ENCODE results near the gene ORM1. TPM values are rescaled to one million over a fixed set of nuclear protein-coding genes. Genes with fewer than 3 reads are reported as not detected.

ORM1 gene
- total RNA-seq, 1 experiment from 2014 or later = not detected

- Mint-ChIP-seq H3K4me3 (ENCODE audit: unreplicated experiment) (no peak overlapping the region), H3K9me3 (ENCODE audit: unreplicated experiment) (no peaks in the 10 kb centered on the region), H3K27ac (ENCODE audit: low read depth, unreplicated experiment) (no peak overlapping the region), H3K27me3 (ENCODE audit: insufficient read depth, unreplicated experiment) (no peaks in the 10 kb centered on the region), H3K4me1 (ENCODE audit: insufficient read depth, unreplicated experiment) (peaks cover 49% of the 10 kb centered on the region), H3K36me3 (ENCODE audit: insufficient read depth, unreplicated experiment) (no peaks in the 10 kb centered on the region)
- CTCF ChIA-PET = interaction anchor here (0.6 to 2.0 kb wide), 5 partner anchors 9 to 217 kb away, joined by 3 to 7 read pairs (median 4); partner anchors contain the start of gene COL27A1
- DNase-seq (ENCODE audit: unreplicated experiment) = no peak
- intact Hi-C loops (cut with micrococcal nuclease) = no loop called here
- POLR2A ChIA-PET = no interaction called here
- no TSS peak for BruUV-seq (replicated peaks)
- TF ChIP-seq CTCF (IDR thresholded peaks at IDR 0.05; ENCODE audit: unreplicated experiment) = no peak
Observed at GRCh38 chr9:114280636-114281472, 42.0 kb upstream of the ORM1 start.

- DNase-seq (ENCODE audit: unreplicated experiment) = no peak
- Mint-ChIP-seq H3K36me3 (ENCODE audit: insufficient read depth, unreplicated experiment) (no peaks in the 10 kb centered on the region), H3K9me3 (ENCODE audit: unreplicated experiment) (no peaks in the 10 kb centered on the region), H3K27me3 (ENCODE audit: insufficient read depth, unreplicated experiment) (no peaks in the 10 kb centered on the region), H3K27ac (ENCODE audit: low read depth, unreplicated experiment) (no peak overlapping the region), H3K4me3 (ENCODE audit: unreplicated experiment) (no peak overlapping the region), H3K4me1 (ENCODE audit: insufficient read depth, unreplicated experiment) (peaks cover 51% of the 10 kb centered on the region)
- no TSS peak for BruUV-seq (replicated peaks)
- intact Hi-C loops (cut with micrococcal nuclease) = no loop called here
- CTCF ChIA-PET = interaction anchor here (0.6 to 2.0 kb wide), 5 partner anchors 8 to 475 kb away, joined by 3 to 7 read pairs (median 3); partner anchors contain the start of gene COL27A1
- TF ChIP-seq CTCF (IDR thresholded peaks at IDR 0.05; ENCODE audit: unreplicated experiment) = no peak
- POLR2A ChIA-PET = no interaction called here
Observed at GRCh38 chr9:114281473-114282103, 41.3 kb upstream of the ORM1 start.

GRCh38 chr9:114282104-114282485, 40.8 kb upstream of the ORM1 start:
- peaks cover 46% of the 10 kb centered on the region for H3K4me1 Mint-ChIP-seq (ENCODE audit: insufficient read depth, unreplicated experiment)
- H3K27ac Mint-ChIP-seq (ENCODE audit: low read depth, unreplicated experiment) = no peak overlapping the region
- no peaks in the 10 kb centered on the region for H3K36me3 Mint-ChIP-seq (ENCODE audit: insufficient read depth, unreplicated experiment)
- no peak for TF ChIP-seq CTCF (IDR thresholded peaks at IDR 0.05; ENCODE audit: unreplicated experiment)
- H3K4me3 Mint-ChIP-seq (ENCODE audit: unreplicated experiment) = no peak overlapping the region
- H3K9me3 Mint-ChIP-seq (ENCODE audit: unreplicated experiment) = no peaks in the 10 kb centered on the region
- H3K27me3 Mint-ChIP-seq (ENCODE audit: insufficient read depth, unreplicated experiment) = no peaks in the 10 kb centered on the region
- BruUV-seq (replicated peaks) = no TSS peak
- ChIA-PET CTCF (interaction anchor here (0.6 to 2.0 kb wide), 5 partner anchors 8 to 475 kb away, joined by 3 to 7 read pairs (median 4); partner anchors contain the start of gene COL27A1), POLR2A (no interaction called here)
- DNase-seq (ENCODE audit: unreplicated experiment) = no peak
- intact Hi-C loops (cut with micrococcal nuclease) = no loop called here

GRCh38 chr9:114282507-114282906, 40.4 kb upstream of the ORM1 start:
- Mint-ChIP-seq H3K27ac (ENCODE audit: low read depth, unreplicated experiment) (no peak overlapping the region), H3K36me3 (ENCODE audit: insufficient read depth, unreplicated experiment) (no peaks in the 10 kb centered on the region), H3K4me1 (ENCODE audit: insufficient read depth, unreplicated experiment) (peaks cover 42% of the 10 kb centered on the region), H3K4me3 (ENCODE audit: unreplicated experiment) (no peak overlapping the region), H3K9me3 (ENCODE audit: unreplicated experiment) (no peaks in the 10 kb centered on the region), H3K27me3 (ENCODE audit: insufficient read depth, unreplicated experiment) (no peaks in the 10 kb centered on the region)
- CTCF ChIA-PET = interaction anchor here (0.6 to 2.0 kb wide), 4 partner anchors 7 to 476 kb away, joined by 3 to 7 read pairs (median 4); no protein-coding TSS in a partner anchor
- POLR2A ChIA-PET = no interaction called here
- BruUV-seq (replicated peaks) = no TSS peak
- no peak for TF ChIP-seq CTCF (IDR thresholded peaks at IDR 0.05; ENCODE audit: unreplicated experiment)
- no peak for DNase-seq (ENCODE audit: unreplicated experiment)
- intact Hi-C loops (cut with micrococcal nuclease) = no loop called here
